ENCODE results near the gene SLC26A5.

- TF ChIP-seq POLR2A (IDR thresholded peaks at IDR 0.05) (no peak), EP300 (IDR thresholded peaks at IDR 0.05) (no peak), POLR2AphosphoS5 (IDR thresholded peaks at IDR 0.05) (no peak)
- TF ChIP-seq, protein P1, sequence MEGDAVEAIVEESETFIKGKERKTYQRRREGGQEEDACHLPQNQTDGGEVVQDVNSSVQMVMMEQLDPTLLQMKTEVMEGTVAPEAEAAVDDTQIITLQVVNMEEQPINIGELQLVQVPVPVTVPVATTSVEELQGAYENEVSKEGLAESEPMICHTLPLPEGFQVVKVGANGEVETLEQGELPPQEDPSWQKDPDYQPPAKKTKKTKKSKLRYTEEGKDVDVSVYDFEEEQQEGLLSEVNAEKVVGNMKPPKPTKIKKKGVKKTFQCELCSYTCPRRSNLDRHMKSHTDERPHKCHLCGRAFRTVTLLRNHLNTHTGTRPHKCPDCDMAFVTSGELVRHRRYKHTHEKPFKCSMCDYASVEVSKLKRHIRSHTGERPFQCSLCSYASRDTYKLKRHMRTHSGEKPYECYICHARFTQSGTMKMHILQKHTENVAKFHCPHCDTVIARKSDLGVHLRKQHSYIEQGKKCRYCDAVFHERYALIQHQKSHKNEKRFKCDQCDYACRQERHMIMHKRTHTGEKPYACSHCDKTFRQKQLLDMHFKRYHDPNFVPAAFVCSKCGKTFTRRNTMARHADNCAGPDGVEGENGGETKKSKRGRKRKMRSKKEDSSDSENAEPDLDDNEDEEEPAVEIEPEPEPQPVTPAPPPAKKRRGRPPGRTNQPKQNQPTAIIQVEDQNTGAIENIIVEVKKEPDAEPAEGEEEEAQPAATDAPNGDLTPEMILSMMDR (IDR thresholded peaks at IDR 0.05): no peak
Measured at GRCh38 chr7:103412151-103412550, 33.9 kb downstream of the SLC26A5 start.

All from upper lobe of left lung (tissue), 4 donors.